Measurements from ENCODE around the gene DPY30. TPM values are rescaled to one million over a fixed set of nuclear protein-coding genes. Genes with fewer than 3 reads are reported as not detected.

The DPY30 gene
- total RNA-seq: 55.0 and 55.2 TPM in 2 replicates

DNA sequence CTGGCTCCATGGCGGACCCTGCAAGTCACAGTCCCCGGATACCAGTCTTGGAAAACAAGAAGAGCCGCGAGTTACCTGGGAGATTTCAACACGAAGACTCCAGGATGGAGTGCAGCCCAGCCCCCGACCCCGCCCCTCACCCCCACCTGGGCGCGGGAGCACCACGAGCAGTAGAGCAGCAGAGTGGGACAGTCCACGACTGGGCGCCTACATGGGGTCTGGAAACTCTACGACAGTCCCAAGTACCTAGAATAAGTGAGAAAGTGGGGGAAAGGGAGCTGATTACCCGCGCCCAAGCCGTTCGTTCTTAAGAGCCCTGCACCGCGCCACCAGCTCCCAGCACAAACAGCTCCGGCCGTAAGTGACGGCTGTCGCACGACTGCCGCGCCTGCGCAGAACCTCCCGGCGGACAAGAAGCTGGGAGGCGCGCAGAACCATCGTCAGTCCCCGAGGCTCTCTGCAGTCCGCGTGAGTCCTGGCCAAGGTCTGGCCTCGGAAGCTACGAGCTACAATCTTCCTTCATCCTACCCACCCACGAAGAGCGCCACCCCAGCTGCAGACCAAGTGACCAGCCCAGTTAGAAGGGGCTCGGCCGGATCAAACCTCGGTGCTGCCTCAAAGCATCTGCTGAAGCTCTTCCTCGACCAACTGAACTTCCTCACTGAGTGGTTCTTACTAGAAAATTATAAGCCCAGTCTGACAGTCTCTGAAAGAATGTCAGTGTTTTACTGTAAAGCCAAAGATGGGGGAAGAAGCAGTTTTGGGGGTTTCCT is at the start of gene DPY30:
Gene DPY30 (minus strand): TSS at position 359 of the 773 bp plus-strand sequence. CDS start 349 bp downstream, at position 10.

DNA sequence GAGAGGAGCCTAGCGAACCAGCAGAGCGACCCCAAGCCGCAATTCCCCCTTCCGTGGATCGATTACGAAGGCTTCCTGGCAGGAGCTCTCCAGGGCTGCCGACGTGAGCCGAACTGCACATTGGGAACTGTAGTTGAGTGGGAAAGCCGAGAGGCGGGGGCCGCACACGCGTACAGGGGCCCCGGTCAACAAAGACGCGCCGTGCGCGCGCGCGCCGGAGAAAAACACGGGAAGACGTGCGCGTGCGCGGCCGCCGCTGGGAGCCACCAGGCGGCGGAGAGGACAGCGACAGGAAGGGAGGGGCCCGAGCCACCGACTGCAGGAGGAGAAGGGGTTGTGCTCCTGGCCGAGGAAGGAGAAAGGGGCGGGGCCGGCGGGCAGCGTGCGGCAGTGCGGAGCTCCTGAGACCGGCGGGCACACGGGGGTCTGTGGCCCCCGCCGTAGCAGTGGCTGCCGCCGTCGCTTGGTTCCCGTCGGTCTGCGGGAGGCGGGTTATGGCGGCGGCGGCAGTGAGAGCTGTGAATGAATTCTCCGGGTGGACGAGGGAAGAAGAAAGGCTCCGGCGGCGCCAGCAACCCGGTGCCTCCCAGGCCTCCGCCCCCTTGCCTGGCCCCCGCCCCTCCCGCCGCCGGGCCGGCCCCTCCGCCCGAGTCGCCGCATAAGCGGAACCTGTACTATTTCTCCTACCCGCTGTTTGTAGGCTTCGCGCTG is 23.9 kb upstream of the DPY30 start, which contains the start of gene SPAST:
Gene SPAST (plus strand): TSS at position 247 of the 711 bp plus-strand sequence. CDS start 276 bp downstream, at position 523.

GRCh38 chr2:32010670-32011484 is 28.7 kb downstream of the DPY30 start, which contains the start of gene MEMO1:
MEMO1 (minus strand) TSS chr2:32011008; CDS start chr2:32010247, 761 bp downstream.

Other genes with a start within 250 kb of the DPY30 start
- 39.8 and 55.4 TPM in 2 replicates for gene MEMO1, start 28.8 kb downstream of the DPY30 start, total RNA-seq
- gene SPAST, start 23.8 kb upstream of the DPY30 start, total RNA-seq: 9.3 and 13.4 TPM in 2 replicates
- 11.4 and 12.4 TPM in 2 replicates for gene SLC30A6, start 126.1 kb upstream of the DPY30 start, total RNA-seq
- gene NLRC4, start 225.1 kb upstream of the DPY30 start, total RNA-seq: not detected in 2 replicates
- gene YIPF4, start 238.1 kb upstream of the DPY30 start, total RNA-seq: 5.2 and 9.1 TPM in 2 replicates